Activated CD8-positive, alpha-beta T cell treated with anti-CD3 and anti-CD28 coated beads, Interleukin-2, amount 10 ng/mL, durations not matched to agents 7 days and 5 days (primary cell): ENCODE measurements around the gene ABCA2. TPM values are rescaled to one million over a fixed set of nuclear protein-coding genes. Genes with fewer than 3 reads are reported as not detected.

Experiments
- ATAC-seq: fragments of 150-1000 bp; cut with Tn5 transposase; one replicate; pipeline ENCODE4 v1.10.0; 2021; ENCODE audit warnings: moderate library complexity
- CTCF ChIA-PET: fragments of 350-600 bp; sonication (Branson Sonifier 250); formaldehyde crosslinking; loops from one replicate; lab custom pipeline; 2021; ENCODE audit warnings: antibody characterized with exemption; lab: Charles Lee
- POLR2A ChIA-PET: fragments of 350-600 bp; sonication (Branson Sonifier 250); formaldehyde crosslinking; loops from one replicate; lab custom pipeline; 2021; ENCODE audit warnings: antibody characterized with exemption; lab: Charles Lee
- DNase-seq: peaks from one replicate; pipeline ENCODE4 v3.0.0-alpha.2; 2020
- H3K27ac Mint-ChIP-seq: one replicate; pipeline ENCODE4 v1.8.0; 2021; ENCODE audit warnings: mild to moderate bottlenecking, mixed read lengths
- H3K27me3 Mint-ChIP-seq: one replicate; pipeline ENCODE4 v1.8.0; 2021; ENCODE audit warnings: low read depth, mixed read lengths
- H3K36me3 Mint-ChIP-seq: one replicate; pipeline ENCODE4 v1.8.0; 2021; ENCODE audit warnings: low read depth, mixed read lengths
- H3K4me1 Mint-ChIP-seq: one replicate; pipeline ENCODE4 v1.8.0; 2021; ENCODE audit warnings: low read depth, mixed read lengths
- H3K4me3 Mint-ChIP-seq: one replicate; pipeline ENCODE4 v1.8.0; 2021; ENCODE audit warnings: mild to moderate bottlenecking, mixed read lengths
- H3K9me3 Mint-ChIP-seq: one replicate; pipeline ENCODE4 v1.8.0; 2022; ENCODE audit warnings: mixed read lengths; ENCODE audit not compliant: insufficient read depth
- total RNA-seq, 2 experiments: library from RNA; stranded (reverse); gene quantifications; one replicate each; pipeline ENCODE4 v1.2.3, GENCODE V29; 2021

The ABCA2 gene
- total RNA-seq, 2 experiments from 2014 or later, result 61.5 to 62.0 TPM

DNA sequence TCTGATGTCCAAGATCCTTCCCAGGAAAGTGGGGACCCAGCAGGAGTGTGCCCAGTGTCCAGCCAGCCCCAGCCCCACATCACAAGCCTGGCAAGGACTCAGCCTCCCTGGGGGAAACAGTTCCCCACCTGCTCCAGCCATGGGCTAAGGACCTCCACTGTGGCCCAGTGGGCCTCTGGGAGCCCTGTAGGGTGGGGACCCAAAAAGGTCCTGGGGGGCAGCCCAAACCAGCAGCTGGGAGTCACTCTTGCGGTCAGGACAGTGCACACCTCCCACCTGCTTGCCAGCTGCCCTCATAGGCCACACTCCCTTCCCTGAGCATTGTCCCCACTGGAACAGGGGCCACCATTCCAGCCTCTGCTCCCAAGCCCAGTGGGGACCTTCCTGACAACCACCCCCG lies 1.7 kb downstream of the ABCA2 start:
- Mint-ChIP-seq H3K27me3 (peaks cover 2% of the 10 kb centered on the region), H3K4me3 (peak overlapping the region; percentile 78), H3K36me3 (peaks cover 2% of the 10 kb centered on the region), H3K27ac (no peak overlapping the region), H3K4me1 (peaks cover 54% of the 10 kb centered on the region), H3K9me3 (no peaks in the 10 kb centered on the region)
- ChIA-PET POLR2A (interaction anchor here (0.8 to 0.9 kb wide), 2 partner anchors 38 to 77 kb away, joined by 3 to 4 read pairs; no protein-coding TSS in a partner anchor), CTCF (interaction anchor here (1.0 to 4.5 kb wide), 6 partner anchors 9 to 78 kb away, joined by 3 to 34 read pairs (median 4); partner anchors contain the start of genes CLIC3 and NPDC1)
- ATAC-seq (no peak), DNase-seq (no peak)

DNA sequence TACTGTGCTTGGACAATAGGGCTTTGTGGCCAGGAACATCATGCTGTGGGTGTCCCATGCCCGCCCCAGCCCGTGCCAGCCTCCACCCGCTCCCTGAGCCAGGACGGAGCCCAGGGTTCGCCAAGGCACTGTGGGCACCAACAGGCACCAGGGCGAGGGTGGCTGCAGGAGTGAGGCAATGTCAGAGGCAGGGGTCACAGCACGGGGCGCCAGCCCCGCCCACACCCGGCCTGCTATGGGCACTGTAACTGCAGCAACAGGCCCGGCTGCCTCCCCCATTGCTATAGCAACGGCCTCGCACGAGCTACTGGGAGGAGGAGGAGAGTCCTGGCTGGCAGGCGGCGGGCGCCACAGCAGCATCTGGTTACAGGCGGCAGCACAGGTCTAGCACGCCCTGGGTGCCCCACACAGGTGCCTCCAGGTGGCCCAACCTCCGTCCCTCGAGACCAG lies 2.5 kb downstream of the ABCA2 start:
- Mint-ChIP-seq H3K9me3 (no peaks in the 10 kb centered on the region), H3K27ac (no peak overlapping the region), H3K27me3 (peaks cover 2% of the 10 kb centered on the region), H3K36me3 (peaks cover 2% of the 10 kb centered on the region), H3K4me1 (peaks cover 47% of the 10 kb centered on the region), H3K4me3 (no peak overlapping the region)
- ChIA-PET CTCF (interaction anchor here (1.0 to 4.5 kb wide), 6 partner anchors 10 to 78 kb away, joined by 3 to 34 read pairs (median 4); partner anchors contain the start of gene NPDC1), POLR2A (interaction anchor here (0.5 to 0.8 kb wide), 3 partner anchors 37 to 198 kb away, joined by 3 read pairs; no protein-coding TSS in a partner anchor)
- ATAC-seq (no peak), DNase-seq (no peak)

DNA sequence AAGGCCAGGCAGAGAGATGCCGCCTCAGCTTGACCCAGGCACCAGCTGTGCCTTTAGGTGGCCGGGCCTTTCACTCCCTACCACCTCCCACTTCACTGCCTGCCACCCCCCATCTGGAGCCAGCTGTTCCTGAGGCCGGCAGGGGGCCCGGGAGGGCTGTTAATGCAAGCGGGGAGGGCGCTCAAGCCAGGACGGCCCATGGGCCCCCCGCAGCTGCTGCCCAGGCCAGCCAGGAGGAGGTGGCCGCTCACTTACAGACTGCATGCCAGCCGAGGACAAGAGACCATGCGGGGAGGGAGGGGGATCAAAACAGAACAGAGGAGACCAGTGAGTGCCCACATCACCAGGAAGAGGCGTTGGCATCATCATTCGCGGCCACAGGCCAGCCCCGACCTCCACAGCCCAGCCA lies 4.5 kb downstream of the ABCA2 start:
- CTCF ChIA-PET, result interaction anchor here (4.5 kb wide), 1 partner anchor 12 kb away, joined by 34 read pairs; no protein-coding TSS in a partner anchor

DNA sequence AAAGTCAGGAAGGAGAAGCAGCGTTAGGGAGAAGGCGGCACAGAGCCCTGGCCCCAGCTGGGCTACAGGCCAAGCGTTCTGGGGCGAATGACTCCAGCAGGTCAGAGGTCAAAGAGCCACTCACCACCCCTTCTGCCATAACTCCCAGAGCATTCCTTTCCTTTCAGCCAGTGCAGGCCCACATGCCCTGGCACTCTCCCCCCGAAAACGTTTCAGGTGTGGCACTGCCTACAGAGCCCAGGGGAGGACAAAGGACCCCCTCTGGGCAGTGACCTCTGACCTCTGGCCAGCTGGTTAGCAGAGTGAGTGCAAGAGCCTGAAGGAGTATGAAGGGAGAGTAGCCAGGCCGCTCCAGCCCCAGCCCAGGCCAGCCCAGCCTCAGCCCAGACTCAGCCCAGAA lies 4.9 kb downstream of the ABCA2 start:
- ATAC-seq, result no peak
- POLR2A ChIA-PET, result no interaction called here
- Mint-ChIP-seq H3K36me3 (peaks cover 6% of the 10 kb centered on the region), H3K9me3 (no peaks in the 10 kb centered on the region), H3K4me3 (no peak overlapping the region), H3K27ac (no peak overlapping the region), H3K27me3 (peaks cover 2% of the 10 kb centered on the region), H3K4me1 (peaks cover 31% of the 10 kb centered on the region)
- DNase-seq, result no peak
- CTCF ChIA-PET, result interaction anchor here (4.5 kb wide), 1 partner anchor 12 kb away, joined by 34 read pairs; no protein-coding TSS in a partner anchor

More for the DNA sequence above, 4.5 kb downstream of the ABCA2 start:
- H3K9me3 Mint-ChIP-seq, result no peaks in the 10 kb centered on the region
- peaks cover 32% of the 10 kb centered on the region for H3K4me1 Mint-ChIP-seq
- ATAC-seq (no peak), DNase-seq (no peak)
- H3K4me3 Mint-ChIP-seq, result no peak overlapping the region
- no peak overlapping the region for H3K27ac Mint-ChIP-seq
- POLR2A ChIA-PET, result no interaction called here
- peaks cover 6% of the 10 kb centered on the region for H3K36me3 Mint-ChIP-seq
- H3K27me3 Mint-ChIP-seq, result peaks cover 2% of the 10 kb centered on the region

DNA sequence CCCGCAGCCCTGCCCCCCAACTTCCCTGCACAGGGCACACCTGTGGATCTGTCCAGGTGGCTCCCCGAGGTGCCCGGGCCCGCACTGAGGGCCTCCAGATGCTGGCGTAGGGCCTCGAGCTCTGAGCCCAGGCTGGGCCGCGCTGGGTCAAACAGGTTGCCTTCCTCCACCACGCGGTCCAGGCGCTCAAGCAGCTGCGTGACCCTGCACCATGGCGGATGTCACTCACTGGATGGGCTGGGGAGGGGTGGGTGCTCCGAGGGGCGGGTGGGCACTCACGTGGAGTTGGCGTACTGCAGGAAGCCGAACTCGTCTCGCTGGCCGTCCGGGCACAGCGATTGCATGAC lies 5.4 kb downstream of the ABCA2 start:
- ChIA-PET POLR2A (no interaction called here), CTCF (no interaction called here)
- no peak for ATAC-seq
- H3K36me3 Mint-ChIP-seq, result peaks cover 6% of the 10 kb centered on the region
- H3K4me3 Mint-ChIP-seq, result no peak overlapping the region
- H3K4me1 Mint-ChIP-seq, result peaks cover 31% of the 10 kb centered on the region
- H3K9me3 Mint-ChIP-seq, result no peaks in the 10 kb centered on the region
- no peak overlapping the region for H3K27ac Mint-ChIP-seq
- peaks cover 2% of the 10 kb centered on the region for H3K27me3 Mint-ChIP-seq
- DNase-seq, result no peak

DNA sequence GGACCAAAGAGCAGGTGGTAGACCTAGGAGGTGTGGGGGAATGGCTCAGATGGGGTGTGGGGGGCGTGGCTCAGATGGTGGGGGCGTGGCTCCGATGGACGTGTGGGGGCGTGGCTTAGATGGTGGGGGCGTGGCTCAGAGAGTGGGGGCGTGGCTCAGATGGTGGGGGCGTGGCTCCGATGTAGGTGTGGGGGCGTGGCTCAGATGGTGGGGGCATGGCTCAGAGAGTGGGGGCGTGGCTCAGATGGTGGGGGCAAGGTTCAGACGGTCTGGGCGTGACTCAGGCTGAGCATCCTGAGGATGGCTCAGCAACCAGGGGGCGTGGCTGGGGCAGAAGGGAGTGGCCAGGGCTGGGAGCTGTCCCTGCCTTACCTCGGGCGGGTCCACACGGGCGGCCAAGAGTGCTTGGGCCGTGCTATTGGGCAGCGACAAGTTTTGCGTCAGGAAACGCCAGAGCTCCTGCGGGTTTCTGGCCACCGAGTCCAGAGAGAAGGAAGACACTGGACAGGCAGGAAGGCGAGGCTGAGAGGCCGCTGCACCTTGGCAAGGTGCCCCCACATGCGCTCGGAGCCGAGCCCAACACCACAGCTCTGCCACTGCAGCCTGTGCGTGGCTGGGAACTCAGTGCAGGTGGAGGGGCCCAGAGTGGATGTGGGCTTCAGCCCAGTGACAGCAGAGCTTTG lies 5.9 kb downstream of the ABCA2 start:
- H3K9me3 Mint-ChIP-seq, result no peaks in the 10 kb centered on the region
- ChIA-PET CTCF (interaction anchor here (1.4 kb wide), 1 partner anchor 13 kb away, joined by 4 read pairs; no protein-coding TSS in a partner anchor), POLR2A (interaction anchor here (0.7 kb wide), 1 partner anchor 13 kb away, joined by 3 read pairs; no protein-coding TSS in a partner anchor)
- peaks cover under 1% of the 10 kb centered on the region for H3K27me3 Mint-ChIP-seq
- peaks cover 6% of the 10 kb centered on the region for H3K36me3 Mint-ChIP-seq
- peak; percentile 80 for ATAC-seq
- H3K4me3 Mint-ChIP-seq, result no peak overlapping the region
- DNase-seq, result peak; percentile 83
- H3K27ac Mint-ChIP-seq, result peak overlapping the region; percentile 36
- H3K4me1 Mint-ChIP-seq, result peaks cover 28% of the 10 kb centered on the region

DNA sequence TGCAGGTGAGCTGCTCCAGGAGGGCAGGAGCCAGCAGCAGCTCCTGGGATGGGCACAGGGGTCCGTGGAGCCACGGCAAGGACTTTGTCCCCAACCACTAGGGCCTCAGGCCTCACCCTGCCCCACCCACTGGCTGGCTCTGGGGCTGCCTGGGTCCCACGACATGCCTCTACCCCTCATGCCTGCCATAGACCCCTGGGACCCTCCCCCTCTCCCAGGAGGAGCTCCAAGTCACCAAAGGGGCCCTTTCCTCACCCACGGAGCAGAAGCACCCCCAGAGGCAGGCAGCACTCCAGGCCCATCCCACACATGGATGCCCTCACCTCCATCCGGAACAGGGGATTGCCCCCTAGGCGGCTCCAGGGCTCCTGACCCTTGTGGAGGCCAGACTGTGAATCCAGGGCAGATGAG lies 6.5 kb downstream of the ABCA2 start:
- no peaks in the 10 kb centered on the region for H3K27me3 Mint-ChIP-seq
- DNase-seq, result no peak
- ChIA-PET CTCF (interaction anchor here (1.4 to 4.1 kb wide), 2 partner anchors 8 to 13 kb away, joined by 4 to 18 read pairs; no protein-coding TSS in a partner anchor), POLR2A (interaction anchor here (0.7 kb wide), 1 partner anchor 13 kb away, joined by 3 read pairs; no protein-coding TSS in a partner anchor)
- H3K4me1 Mint-ChIP-seq, result peaks cover 25% of the 10 kb centered on the region
- no peak overlapping the region for H3K4me3 Mint-ChIP-seq
- no peaks in the 10 kb centered on the region for H3K9me3 Mint-ChIP-seq
- H3K27ac Mint-ChIP-seq, result no peak overlapping the region
- H3K36me3 Mint-ChIP-seq, result peaks cover 10% of the 10 kb centered on the region
- ATAC-seq, result no peak

DNA sequence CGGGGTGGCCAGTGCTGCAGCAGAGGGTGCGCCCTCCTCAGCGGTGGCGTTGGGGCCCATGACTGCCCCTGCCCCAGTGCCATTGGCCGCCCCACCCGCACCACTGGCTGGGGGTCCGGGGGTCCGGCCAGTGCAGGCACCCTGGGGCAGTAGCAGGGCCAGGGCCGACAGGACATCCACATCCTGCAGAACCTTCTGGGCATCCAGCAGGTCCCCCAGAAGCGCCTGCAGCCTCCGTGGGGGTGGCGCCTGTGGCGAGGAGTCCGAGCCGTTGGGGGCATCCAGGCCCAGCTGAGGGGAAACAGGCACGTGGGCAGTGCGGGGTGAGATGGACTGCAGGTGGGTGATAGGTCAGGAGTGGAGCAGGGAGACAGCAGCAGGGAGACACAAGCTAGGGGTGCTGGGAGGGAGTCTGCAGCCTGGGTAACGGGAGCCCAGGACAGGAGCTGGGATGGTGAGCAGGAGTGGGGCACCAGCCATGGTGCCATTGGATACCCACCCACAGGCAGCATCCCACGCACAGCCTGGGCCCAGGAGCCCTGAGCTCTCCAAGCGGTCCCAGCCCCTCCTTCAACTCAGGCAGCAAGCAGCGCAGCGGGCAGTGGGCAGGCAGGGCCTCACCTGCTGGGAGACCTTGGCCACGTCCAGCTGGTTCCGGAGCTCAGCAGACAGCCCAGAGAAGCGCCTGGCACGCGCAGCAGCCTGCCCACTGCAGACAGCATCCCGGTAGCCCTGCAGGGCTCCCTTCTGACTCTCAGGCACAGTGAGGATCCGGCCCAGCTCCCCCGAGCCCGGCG lies 7.1 kb downstream of the ABCA2 start:
- DNase-seq, result no peak
- H3K36me3 Mint-ChIP-seq, result peaks cover 10% of the 10 kb centered on the region

DNA sequence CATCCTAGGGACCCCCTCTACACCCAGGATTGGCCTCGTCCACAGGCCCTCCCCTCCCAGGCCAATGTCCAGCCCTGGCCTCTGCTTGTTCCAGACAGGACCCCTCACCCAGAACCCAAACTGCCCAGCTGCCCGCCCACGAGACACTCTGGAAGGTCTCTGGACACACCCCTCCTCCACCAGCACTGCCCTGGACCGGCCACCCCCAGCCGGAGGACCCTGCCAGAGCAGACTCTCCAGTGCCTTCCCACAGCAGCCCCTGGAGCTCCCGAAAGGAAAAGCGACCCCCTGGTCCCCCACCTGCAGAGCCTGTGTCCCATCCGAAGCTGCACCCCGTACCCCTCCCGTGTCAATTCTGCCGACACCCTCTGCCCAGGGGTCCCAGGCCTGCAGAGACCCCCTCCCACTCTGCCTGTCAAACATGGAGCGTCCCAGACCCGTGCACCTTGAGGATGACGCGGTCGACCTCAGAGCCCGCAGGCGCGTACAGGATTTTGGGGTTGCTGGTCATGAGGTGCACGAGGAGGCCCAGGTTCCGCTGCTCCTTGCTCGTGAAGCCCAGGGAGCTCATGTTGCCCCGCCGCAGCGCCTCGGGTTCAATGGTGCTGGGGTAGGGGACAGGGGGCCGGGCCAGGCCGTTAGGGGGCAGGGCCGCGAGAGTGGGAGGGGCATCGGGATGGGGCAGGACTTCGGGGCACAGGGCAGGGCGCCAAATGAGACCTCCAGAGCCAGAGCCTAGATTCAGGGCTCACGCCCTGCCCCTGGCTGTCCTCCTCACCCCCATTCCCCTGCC lies 8.0 kb downstream of the ABCA2 start:
- Mint-ChIP-seq H3K4me3 (no peak overlapping the region), H3K4me1 (peaks cover 23% of the 10 kb centered on the region), H3K36me3 (peaks cover 11% of the 10 kb centered on the region), H3K27ac (peak overlapping the region; percentile 34), H3K9me3 (no peaks in the 10 kb centered on the region), H3K27me3 (no peaks in the 10 kb centered on the region)
- DNase-seq (no peak), ATAC-seq (no peak)
- ChIA-PET CTCF (interaction anchor here (1.3 to 4.1 kb wide), 2 partner anchors 9 to 27 kb away, joined by 3 to 18 read pairs; partner anchors contain the start of gene PAXX), POLR2A (interaction anchor here (0.7 to 0.9 kb wide), 2 partner anchors 49 to 221 kb away, joined by 3 read pairs; partner anchors contain the start of gene TUBB4B)

More for the DNA sequence above, 7.1 kb downstream of the ABCA2 start:
- Mint-ChIP-seq H3K27ac (no peak overlapping the region), H3K27me3 (no peaks in the 10 kb centered on the region), H3K4me1 (peaks cover 23% of the 10 kb centered on the region), H3K9me3 (no peaks in the 10 kb centered on the region), H3K4me3 (no peak overlapping the region)
- ChIA-PET POLR2A (interaction anchor here (0.7 kb wide), 1 partner anchor 49 kb away, joined by 3 read pairs; no protein-coding TSS in a partner anchor), CTCF (interaction anchor here (1.3 to 4.1 kb wide), 3 partner anchors 8 to 28 kb away, joined by 3 to 18 read pairs (median 4); partner anchors contain the start of gene PAXX)
- ATAC-seq, result no peak

DNA sequence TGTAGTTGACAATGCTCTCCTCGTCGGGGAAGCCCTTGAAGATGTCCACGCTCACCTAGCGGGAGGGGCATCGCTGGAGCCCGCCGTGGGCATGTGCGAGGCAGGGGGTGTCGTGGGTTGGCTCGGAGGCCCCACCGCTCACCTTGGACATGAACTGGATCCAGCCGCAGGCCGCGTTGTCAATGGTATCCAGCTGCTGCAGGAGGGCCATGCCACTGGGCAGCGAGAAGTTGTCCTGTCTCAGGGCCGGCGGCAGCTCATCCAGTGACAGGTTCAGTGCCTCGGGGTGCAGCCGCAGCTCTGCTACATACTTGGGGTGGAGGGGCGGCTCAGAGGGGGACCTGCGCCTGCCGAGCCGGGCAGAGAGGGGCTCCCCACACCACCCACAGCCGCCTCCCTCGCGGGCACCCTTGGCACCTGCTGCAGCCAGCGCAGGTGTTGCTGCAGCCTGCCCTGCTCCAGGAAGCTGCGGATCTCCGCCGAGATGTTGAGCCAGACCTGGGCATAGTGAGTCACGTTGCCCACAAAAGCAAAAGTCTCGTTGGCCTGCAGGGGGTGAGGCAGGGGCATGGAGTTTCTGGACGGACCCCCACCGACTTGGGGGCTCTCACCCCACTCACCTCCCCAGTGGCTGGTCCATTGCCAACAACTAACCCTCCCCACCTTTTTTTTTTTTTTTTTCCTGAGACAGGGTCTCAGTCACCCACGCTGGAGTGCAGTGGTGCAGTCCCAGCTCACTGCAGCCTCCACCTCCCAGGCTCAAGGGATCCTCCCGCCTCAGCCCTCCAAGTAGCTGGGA lies 9.1 kb downstream of the ABCA2 start:
- H3K27ac Mint-ChIP-seq, result no peak overlapping the region
- no peak for ATAC-seq
- H3K4me1 Mint-ChIP-seq, result peaks cover 12% of the 10 kb centered on the region
- no peak overlapping the region for H3K4me3 Mint-ChIP-seq
- no peak for DNase-seq
- peaks cover 18% of the 10 kb centered on the region for H3K36me3 Mint-ChIP-seq
- ChIA-PET CTCF (interaction anchor here (4.1 kb wide), 1 partner anchor 10 kb away, joined by 18 read pairs; no protein-coding TSS in a partner anchor), POLR2A (interaction anchor here (0.9 kb wide), 1 partner anchor 222 kb away, joined by 3 read pairs; the partner anchor contains the start of gene TUBB4B)
- H3K27me3 Mint-ChIP-seq, result no peaks in the 10 kb centered on the region
- no peaks in the 10 kb centered on the region for H3K9me3 Mint-ChIP-seq
